ENCODE results near the gene FSIP1. TPM values are rescaled to one million over a fixed set of nuclear protein-coding genes. Genes with fewer than 3 reads are reported as not detected.

FSIP1 gene
- total RNA-seq, 1 donor from 2014 or later, result 0.71 TPM

DNA sequence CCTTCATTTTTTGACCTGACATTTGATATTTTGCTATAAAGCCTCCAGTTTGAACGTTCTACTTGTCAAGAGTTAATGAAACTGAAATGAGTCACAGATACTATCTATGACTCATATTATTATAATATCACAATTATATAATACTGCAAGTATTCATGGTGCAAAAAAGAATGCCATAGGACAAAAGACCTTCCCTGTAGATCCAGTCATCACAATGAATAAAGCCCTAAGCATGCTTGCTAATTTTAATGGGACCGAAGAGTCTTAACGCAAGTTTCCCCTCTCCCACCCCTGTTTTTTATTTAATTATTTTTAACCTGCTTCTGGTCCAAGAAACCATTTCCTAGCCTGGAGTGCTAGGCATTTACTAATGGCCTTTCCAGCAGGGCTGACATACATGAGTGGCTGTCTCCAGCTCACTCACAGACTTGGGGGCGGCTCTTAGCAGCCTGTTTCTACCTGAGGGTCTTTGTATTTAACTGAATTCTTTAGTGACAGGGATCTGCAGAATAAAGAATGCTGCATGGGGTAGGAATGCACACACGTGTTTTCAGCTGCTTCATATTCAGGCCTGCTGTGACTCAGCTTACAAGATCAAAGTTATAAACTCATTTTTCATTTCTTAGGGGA is 140.5 kb downstream of the FSIP1 start:
- Histone ChIP-seq H3K4me3 (ENCODE audit: low read depth, low read length) (no peak overlapping the region), H3K27me3 (ENCODE audit: control insufficient read depth, insufficient read depth, low read length) (no peaks in the 10 kb centered on the region), H3K36me3 (ENCODE audit: control insufficient read depth, insufficient read depth, low read length) (no peaks in the 10 kb centered on the region)
- no peak for TF ChIP-seq CTCF (IDR thresholded peaks at IDR 0.05; ENCODE audit: insufficient read depth, low read length, poor library complexity, severe bottlenecking)
- DNase-seq (ENCODE audit: low read depth), result no peak

GRCh38 chr15:39641191-39641889 is 141.3 kb downstream of the FSIP1 start:
- TF ChIP-seq CTCF (IDR thresholded peaks at IDR 0.05; ENCODE audit: insufficient read depth, low read length, poor library complexity, severe bottlenecking), result no peak
- DNase-seq (ENCODE audit: low read depth), result no peak
- H3K27me3 ChIP-seq (ENCODE audit: control insufficient read depth, insufficient read depth, low read length), result no peaks in the 10 kb centered on the region
- no peak overlapping the region for H3K4me3 ChIP-seq (ENCODE audit: low read depth, low read length)
- H3K36me3 ChIP-seq (ENCODE audit: control insufficient read depth, insufficient read depth, low read length), result no peaks in the 10 kb centered on the region

GRCh38 chr15:39640665-39641064 is 142.0 kb downstream of the FSIP1 start:
- Histone ChIP-seq H3K27me3 (ENCODE audit: control insufficient read depth, insufficient read depth, low read length) (no peaks in the 10 kb centered on the region), H3K4me3 (ENCODE audit: low read depth, low read length) (no peak overlapping the region), H3K36me3 (ENCODE audit: control insufficient read depth, insufficient read depth, low read length) (no peaks in the 10 kb centered on the region)
- TF ChIP-seq CTCF (IDR thresholded peaks at IDR 0.05; ENCODE audit: insufficient read depth, low read length, poor library complexity, severe bottlenecking), result no peak
- no peak for DNase-seq (ENCODE audit: low read depth)

- Histone ChIP-seq H3K27me3 (ENCODE audit: control insufficient read depth, insufficient read depth, low read length) (no peaks in the 10 kb centered on the region), H3K36me3 (ENCODE audit: control insufficient read depth, insufficient read depth, low read length) (no peaks in the 10 kb centered on the region), H3K4me3 (ENCODE audit: low read depth, low read length) (no peak overlapping the region)
- no peak for TF ChIP-seq CTCF (IDR thresholded peaks at IDR 0.05; ENCODE audit: insufficient read depth, low read length, poor library complexity, severe bottlenecking)
- no peak for DNase-seq (ENCODE audit: low read depth)
These were observed 143.6 kb downstream of the FSIP1 start for GRCh38 chr15:39639037-39639436.

DNA sequence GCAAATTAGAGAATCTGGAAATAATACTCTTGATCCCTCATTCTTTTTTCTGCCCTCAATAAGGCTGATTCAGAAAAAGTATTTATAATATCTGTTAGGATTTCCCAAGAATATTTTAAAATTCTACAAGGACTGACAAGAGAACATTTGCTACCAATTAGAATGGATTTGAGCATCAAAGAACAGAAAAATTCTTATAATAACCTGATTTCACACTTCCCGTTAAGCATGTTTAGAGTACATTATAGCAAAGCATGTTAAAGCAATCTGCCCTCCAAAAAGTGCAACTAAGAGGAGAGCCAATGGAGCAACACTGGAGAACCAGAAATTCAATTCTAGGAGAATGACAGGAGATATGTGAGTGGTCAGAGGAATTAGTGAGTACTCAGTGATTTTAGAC is 144.6 kb downstream of the FSIP1 start:
- no peak for DNase-seq (ENCODE audit: low read depth)
- H3K4me3 ChIP-seq (ENCODE audit: low read depth, low read length), result no peak overlapping the region
- no peaks in the 10 kb centered on the region for H3K36me3 ChIP-seq (ENCODE audit: control insufficient read depth, insufficient read depth, low read length)
- no peaks in the 10 kb centered on the region for H3K27me3 ChIP-seq (ENCODE audit: control insufficient read depth, insufficient read depth, low read length)
- TF ChIP-seq CTCF (IDR thresholded peaks at IDR 0.05; ENCODE audit: insufficient read depth, low read length, poor library complexity, severe bottlenecking), result no peak

DNA sequence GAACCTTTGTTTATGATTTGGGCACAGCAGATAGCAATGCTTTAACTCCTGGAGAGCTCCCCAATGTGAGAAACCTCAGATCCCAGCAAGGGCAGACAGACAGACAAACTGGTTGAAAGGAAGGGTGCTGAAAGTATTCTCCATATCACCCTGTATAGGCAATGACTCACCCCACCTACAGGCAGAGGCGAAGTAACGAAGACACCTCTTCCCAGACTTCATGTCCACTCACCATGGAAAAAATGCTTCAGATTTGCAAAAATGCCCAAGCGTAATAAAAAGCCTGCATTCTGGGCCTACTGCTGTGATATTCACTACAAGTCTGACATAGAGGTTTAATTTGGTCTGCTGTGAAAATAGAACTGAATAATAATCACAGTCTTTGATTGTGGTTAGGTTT is 151.3 kb downstream of the FSIP1 start:
- H3K36me3 ChIP-seq (ENCODE audit: control insufficient read depth, insufficient read depth, low read length), result no peaks in the 10 kb centered on the region
- no peak for TF ChIP-seq CTCF (IDR thresholded peaks at IDR 0.05; ENCODE audit: insufficient read depth, low read length, poor library complexity, severe bottlenecking)
- H3K4me3 ChIP-seq (ENCODE audit: low read depth, low read length), result no peak overlapping the region
- no peak for DNase-seq (ENCODE audit: low read depth)
- H3K27me3 ChIP-seq (ENCODE audit: control insufficient read depth, insufficient read depth, low read length), result no peaks in the 10 kb centered on the region

Data from kidney epithelial cell (primary cell).